Endothelial cell of umbilical vein (primary cell): ENCODE measurements around the gene CNOT4.

ENCODE experiments used
- EZH2 ChIP-seq: IDR thresholded peaks from 2 replicates; pipeline ENCODE4 v1.6.1; 2012; ENCODE audit warnings: borderline replicate concordance, low read depth, mild to moderate bottlenecking, moderate library complexity, low read length, inconsistent platforms; ENCODE audit not compliant: severe bottlenecking
- JUN ChIP-seq: IDR thresholded peaks from 2 replicates; pipeline ENCODE4 v1.6.1; 2011; ENCODE audit warnings: borderline replicate concordance, low read depth; ENCODE audit not compliant: insufficient read length, insufficient read depth
- TF ChIP-seq, protein P1 (sequence below), 2 donors: IDR thresholded peaks; 1 replicate in 1 of 2; 2 replicates in 1 of 2; pipeline ENCODE4 v1.5.1; 2011; ENCODE audit warnings: low read length in 2 of 2, mild to moderate bottlenecking in 2 of 2, moderate library complexity in 2 of 2, control low read depth in 1 of 2, inconsistent platforms in 1 of 2, low read depth in 1 of 2; ENCODE audit not compliant: insufficient read depth in 1 of 2; ENCODE audit errors: extremely low read depth in 1 of 2

DNA sequence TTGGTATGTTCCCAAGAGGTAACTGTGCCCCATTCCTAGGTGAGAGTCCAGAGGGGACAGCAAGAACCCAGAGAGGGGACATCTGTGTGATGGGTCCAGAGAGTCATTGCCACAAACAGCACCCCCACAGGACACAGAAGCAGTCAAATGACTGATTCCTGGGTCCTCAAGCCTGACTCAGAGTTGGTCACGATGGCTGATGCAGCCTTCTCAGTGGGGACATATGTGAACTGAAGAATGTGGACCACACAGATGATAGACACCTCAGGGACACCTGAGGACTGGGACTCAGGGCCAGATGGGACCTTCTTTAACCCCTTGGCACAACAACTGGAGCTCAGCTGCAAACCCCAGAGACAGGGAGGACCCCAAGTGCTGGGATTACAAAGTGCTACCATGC lies 179.8 kb downstream of the CNOT4 start:
- TF ChIP-seq EZH2, result no peak
- TF ChIP-seq, protein P1, sequence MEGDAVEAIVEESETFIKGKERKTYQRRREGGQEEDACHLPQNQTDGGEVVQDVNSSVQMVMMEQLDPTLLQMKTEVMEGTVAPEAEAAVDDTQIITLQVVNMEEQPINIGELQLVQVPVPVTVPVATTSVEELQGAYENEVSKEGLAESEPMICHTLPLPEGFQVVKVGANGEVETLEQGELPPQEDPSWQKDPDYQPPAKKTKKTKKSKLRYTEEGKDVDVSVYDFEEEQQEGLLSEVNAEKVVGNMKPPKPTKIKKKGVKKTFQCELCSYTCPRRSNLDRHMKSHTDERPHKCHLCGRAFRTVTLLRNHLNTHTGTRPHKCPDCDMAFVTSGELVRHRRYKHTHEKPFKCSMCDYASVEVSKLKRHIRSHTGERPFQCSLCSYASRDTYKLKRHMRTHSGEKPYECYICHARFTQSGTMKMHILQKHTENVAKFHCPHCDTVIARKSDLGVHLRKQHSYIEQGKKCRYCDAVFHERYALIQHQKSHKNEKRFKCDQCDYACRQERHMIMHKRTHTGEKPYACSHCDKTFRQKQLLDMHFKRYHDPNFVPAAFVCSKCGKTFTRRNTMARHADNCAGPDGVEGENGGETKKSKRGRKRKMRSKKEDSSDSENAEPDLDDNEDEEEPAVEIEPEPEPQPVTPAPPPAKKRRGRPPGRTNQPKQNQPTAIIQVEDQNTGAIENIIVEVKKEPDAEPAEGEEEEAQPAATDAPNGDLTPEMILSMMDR (IDR thresholded peaks at IDR 0.05; ENCODE audit: extremely low read depth in 1 of 2, insufficient read depth in 1 of 2, low read depth in 1 of 2, low read length in 2 of 2), result no peak
- TF ChIP-seq JUN, result no peak
